Uterus (tissue), 4 donors: ENCODE data around the gene PLXNA4. TPM values are rescaled to one million over a fixed set of nuclear protein-coding genes. Genes with fewer than 3 reads are reported as not detected.

Source experiments
- DNase-seq, 2 donors: peaks; one replicate each; pipeline ENCODE4 v3.0.0-alpha.2; 2019 to 2020
- H3K27ac ChIP-seq, 2 donors: fragments of 200-600 bp; sonication (generic); 1 replicate in 1 of 2; 2 replicates in 1 of 2; pipeline ENCODE4 v1.5.1; 2016 to 2018
- H3K27me3 ChIP-seq, 2 donors: fragments of 200-600 bp; sonication (generic); one replicate each; pipeline ENCODE4 v1.5.1; 2018 to 2019; ENCODE audit warnings: control low read depth in 1 of 2
- H3K36me3 ChIP-seq, 2 donors: fragments of 200-600 bp; sonication (generic); one replicate each; pipeline ENCODE4 v1.5.1; 2019; ENCODE audit warnings: control low read depth in 1 of 2
- H3K4me1 ChIP-seq, 2 donors: fragments of 200-600 bp; sonication (generic); one replicate each; pipeline ENCODE4 v1.5.1; 2018 to 2019; ENCODE audit warnings: control low read depth in 1 of 2
- H3K4me3 ChIP-seq, 2 donors: fragments of 200-600 bp; sonication (generic); 1 replicate in 1 of 2; 2 replicates in 1 of 2; pipeline ENCODE4 v1.5.1; 2018 to 2019; ENCODE audit warnings: mild to moderate bottlenecking in 1 of 2
- H3K9me3 ChIP-seq, 2 donors: fragments of 200-600 bp; sonication (generic); one replicate each; pipeline ENCODE4 v1.5.1; 2019; ENCODE audit warnings: control low read depth in 1 of 2
- POLR2A ChIP-seq, 2 donors: fragments of 450-650 bp; IDR thresholded peaks; one replicate each; pipeline ENCODE4 v1.6.1; 2016; ENCODE audit warnings: antibody characterized with exemption in 2 of 2, mild to moderate bottlenecking in 1 of 2, moderate library complexity in 1 of 2
- intact Hi-C: fragments of 100-400 bp; cut with DNase I; formaldehyde crosslinking; loops from one replicate; pipeline ENCODE4 v1.15.1; 2023; ENCODE audit warnings: low total_unique reads
- total RNA-seq, 4 donors: library from RNA; depleted of rRNA in 3 of 4; stranded (reverse); fragments of >200 nt in 3 of 4; gene quantifications; one replicate each; pipeline versions ENCODE4 v1.1.0 to v1.2.4, GENCODE V29; 2014 to 2023
- TF ChIP-seq, protein P1 (sequence below), 4 experiments: fragments of 200-600 bp in 2 of 4; fragments of 450-650 bp in 2 of 4; sonication (generic) in 2 of 4; IDR thresholded peaks; one replicate each; pipeline ENCODE4 v1.5.1; 2016 to 2019; ENCODE audit warnings: antibody characterized with exemption in 4 of 4, mild to moderate bottlenecking in 2 of 4, moderate library complexity in 1 of 4
- donor health status: DM: yes; HTN: yes; CAD: no.

Gene PLXNA4
- total RNA-seq, 4 donors from 2014 or later, result 4.1 to 16.5 (median 7.7) TPM

DNA sequence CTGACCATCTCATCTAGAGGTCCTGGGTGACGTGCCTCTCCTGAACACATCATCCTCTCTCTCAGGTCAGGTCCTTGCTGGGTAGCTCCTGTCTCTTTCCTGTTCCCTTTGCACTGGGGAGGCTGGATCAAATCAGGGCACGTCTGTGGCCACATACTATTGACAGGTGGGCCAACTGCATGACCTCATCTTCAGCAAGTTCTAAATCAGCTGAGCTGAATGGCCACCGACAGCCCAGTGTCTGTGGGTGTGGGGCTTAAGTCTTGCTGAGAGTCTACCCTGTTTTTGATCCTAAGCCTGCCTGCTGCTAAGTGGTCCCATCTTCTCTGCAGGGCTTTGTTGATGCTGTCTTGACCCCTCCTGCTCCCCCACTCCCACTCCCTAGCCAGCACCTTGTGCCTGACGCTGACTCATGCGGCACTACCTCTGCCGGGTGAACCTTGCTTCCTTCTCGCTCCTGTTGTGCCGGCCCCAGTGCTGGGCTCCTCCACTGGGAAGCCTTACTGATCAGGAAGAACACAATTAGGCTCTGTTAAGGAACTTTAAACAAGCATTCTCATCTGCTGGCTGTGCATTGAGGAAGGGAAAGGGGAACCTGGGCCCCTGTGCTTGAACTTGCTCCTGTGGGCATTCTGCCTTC is 440.4 kb downstream of the PLXNA4 start:
- intact Hi-C loops, result no loop called here
- no peak for DNase-seq
- no peaks in the 10 kb centered on the region for H3K4me1 ChIP-seq
- H3K36me3 ChIP-seq, result no peaks in the 10 kb centered on the region
- H3K27me3 ChIP-seq, result no peaks in the 10 kb centered on the region
- H3K4me3 ChIP-seq, result no peak overlapping the region
- no peaks in the 10 kb centered on the region for H3K9me3 ChIP-seq
- no peak for TF ChIP-seq POLR2A (IDR thresholded peaks at IDR 0.05)
- TF ChIP-seq, protein P1, sequence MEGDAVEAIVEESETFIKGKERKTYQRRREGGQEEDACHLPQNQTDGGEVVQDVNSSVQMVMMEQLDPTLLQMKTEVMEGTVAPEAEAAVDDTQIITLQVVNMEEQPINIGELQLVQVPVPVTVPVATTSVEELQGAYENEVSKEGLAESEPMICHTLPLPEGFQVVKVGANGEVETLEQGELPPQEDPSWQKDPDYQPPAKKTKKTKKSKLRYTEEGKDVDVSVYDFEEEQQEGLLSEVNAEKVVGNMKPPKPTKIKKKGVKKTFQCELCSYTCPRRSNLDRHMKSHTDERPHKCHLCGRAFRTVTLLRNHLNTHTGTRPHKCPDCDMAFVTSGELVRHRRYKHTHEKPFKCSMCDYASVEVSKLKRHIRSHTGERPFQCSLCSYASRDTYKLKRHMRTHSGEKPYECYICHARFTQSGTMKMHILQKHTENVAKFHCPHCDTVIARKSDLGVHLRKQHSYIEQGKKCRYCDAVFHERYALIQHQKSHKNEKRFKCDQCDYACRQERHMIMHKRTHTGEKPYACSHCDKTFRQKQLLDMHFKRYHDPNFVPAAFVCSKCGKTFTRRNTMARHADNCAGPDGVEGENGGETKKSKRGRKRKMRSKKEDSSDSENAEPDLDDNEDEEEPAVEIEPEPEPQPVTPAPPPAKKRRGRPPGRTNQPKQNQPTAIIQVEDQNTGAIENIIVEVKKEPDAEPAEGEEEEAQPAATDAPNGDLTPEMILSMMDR (IDR thresholded peaks at IDR 0.05), result no peak
- no peak overlapping the region for H3K27ac ChIP-seq

DNA sequence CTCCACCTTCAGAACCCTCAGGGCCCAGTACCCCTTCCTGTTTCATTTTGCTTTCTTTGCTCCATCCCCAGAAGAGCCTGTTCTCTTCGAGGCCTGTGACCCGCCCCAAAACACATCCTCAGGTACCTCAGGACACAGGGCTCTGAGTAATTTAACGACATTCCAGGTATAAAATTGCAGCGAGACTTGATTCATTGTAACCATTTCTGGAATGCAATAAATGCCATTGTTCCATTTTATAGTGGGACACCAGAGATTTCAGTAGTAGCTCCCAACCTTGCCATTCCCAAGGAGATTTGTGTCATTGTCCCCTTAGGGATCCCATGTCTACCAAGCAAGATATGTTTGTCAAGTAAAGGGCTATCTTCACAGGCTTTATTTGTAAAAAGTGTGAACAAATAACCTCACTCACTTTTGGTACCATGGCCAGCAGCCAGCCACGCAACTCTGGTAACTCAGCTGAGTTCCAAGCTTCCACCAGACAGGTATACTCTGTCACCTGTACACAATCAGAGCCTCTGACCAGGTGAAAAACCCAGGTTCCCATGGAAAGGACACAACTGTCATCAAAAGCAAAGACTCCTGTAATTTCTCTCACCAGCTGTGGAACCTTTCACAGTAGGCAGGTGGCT is 441.3 kb downstream of the PLXNA4 start:
- no peak for DNase-seq
- TF ChIP-seq, protein P1 (IDR thresholded peaks at IDR 0.05), result no peak
- no peak for TF ChIP-seq POLR2A (IDR thresholded peaks at IDR 0.05)
- H3K27ac ChIP-seq, result no peak overlapping the region
- intact Hi-C loops, result no loop called here
- no peaks in the 10 kb centered on the region for H3K4me1 ChIP-seq
- no peaks in the 10 kb centered on the region for H3K36me3 ChIP-seq
- H3K27me3 ChIP-seq, result no peaks in the 10 kb centered on the region
- H3K4me3 ChIP-seq, result no peak overlapping the region
- H3K9me3 ChIP-seq, result no peaks in the 10 kb centered on the region

DNA sequence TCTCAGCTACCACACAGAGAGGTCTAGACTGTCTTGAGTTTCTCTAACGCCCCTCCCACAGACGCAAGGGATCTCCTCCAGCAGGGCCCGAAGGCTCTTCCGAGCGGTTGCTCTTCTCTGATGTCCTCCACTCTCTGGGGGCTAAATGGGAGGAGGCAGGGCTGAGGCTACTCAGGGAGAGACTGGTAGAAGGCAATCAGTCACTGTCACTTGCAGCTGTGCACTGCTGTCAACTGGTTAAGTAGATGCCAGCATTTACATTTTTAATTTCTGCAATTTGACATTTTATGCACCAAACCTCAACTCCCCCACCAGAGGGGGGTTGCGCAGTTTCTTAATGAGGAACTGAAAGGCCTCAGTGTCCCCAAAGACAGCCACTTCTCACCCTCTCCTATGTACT is 442.8 kb downstream of the PLXNA4 start:
- Histone ChIP-seq H3K27ac (no peak overlapping the region), H3K36me3 (no peaks in the 10 kb centered on the region), H3K27me3 (no peaks in the 10 kb centered on the region), H3K4me3 (no peak overlapping the region), H3K9me3 (no peaks in the 10 kb centered on the region), H3K4me1 (no peaks in the 10 kb centered on the region)
- TF ChIP-seq POLR2A (IDR thresholded peaks at IDR 0.05), result no peak
- TF ChIP-seq, protein P1 (IDR thresholded peaks at IDR 0.05), result no peak
- DNase-seq, result no peak
- intact Hi-C loops, result no loop called here

DNA sequence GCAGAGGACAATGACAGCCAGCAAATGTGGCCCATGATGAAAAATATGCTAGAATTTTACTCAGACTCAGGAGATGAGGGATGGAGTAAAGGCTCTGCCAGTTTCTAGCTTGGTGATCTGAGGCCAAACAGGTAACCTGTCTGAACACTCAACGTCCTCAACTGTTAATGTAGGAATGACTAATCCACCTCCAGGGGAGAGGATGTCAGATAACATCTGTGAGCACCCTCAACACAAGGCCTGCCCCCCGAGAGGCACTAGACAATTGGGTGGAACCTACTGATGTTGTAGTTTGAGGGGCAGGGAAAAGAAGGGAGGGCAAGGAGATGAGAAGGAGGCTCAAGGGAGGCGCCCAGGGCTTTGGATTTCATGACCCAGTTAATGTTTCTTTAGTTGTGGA is 445.1 kb downstream of the PLXNA4 start:
- intact Hi-C loops, result no loop called here
- no peak for TF ChIP-seq POLR2A (IDR thresholded peaks at IDR 0.05)
- TF ChIP-seq, protein P1 (IDR thresholded peaks at IDR 0.05), result no peak
- H3K27me3 ChIP-seq, result no peaks in the 10 kb centered on the region
- H3K27ac ChIP-seq, result no peak overlapping the region
- H3K4me3 ChIP-seq, result no peak overlapping the region
- DNase-seq, result no peak
- H3K9me3 ChIP-seq, result no peaks in the 10 kb centered on the region
- no peaks in the 10 kb centered on the region for H3K4me1 ChIP-seq
- no peaks in the 10 kb centered on the region for H3K36me3 ChIP-seq

DNA sequence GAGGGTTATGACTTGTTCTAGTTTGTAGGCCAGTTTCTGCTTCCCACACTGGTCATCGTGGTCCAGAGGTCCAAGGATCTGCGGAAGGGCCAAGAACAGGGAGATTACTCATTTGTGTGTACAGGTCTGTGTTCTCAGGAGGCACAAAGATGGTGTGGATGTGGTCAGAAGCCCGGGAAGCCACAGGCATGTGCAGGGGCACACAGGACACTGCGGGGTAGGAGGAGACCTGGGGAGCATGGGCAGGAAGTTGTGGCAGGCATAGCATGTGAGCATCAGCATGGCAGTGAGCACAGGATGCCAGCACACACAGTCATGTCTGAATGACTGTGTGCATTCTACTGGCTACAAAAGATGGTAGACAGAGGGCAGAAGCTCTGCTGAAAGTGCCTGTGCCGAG is 445.8 kb downstream of the PLXNA4 start:
- H3K4me1 ChIP-seq, result no peaks in the 10 kb centered on the region
- intact Hi-C loops, result no loop called here
- H3K9me3 ChIP-seq, result no peaks in the 10 kb centered on the region
- TF ChIP-seq, protein P1 (IDR thresholded peaks at IDR 0.05), result no peak
- TF ChIP-seq POLR2A (IDR thresholded peaks at IDR 0.05), result no peak
- H3K27ac ChIP-seq, result no peak overlapping the region
- H3K36me3 ChIP-seq, result no peaks in the 10 kb centered on the region
- H3K4me3 ChIP-seq, result no peak overlapping the region
- no peak for DNase-seq
- H3K27me3 ChIP-seq, result no peaks in the 10 kb centered on the region
